A549 (cell line): Measurements from ENCODE around the gene CYP26B1. TPM values are rescaled to one million over a fixed set of nuclear protein-coding genes. Genes with fewer than 3 reads are reported as not detected.

Experiments used
- ATAC-seq, 2 experiments: fragments of 200-7000 bp in 1 of 2; fragments of >200 bp in 1 of 2; cut with Nextera tagmentation in 1 of 2; cut with Tn5 transposase in 1 of 2; 3 replicates each; pipeline versions ENCODE4 v1.8.0 to v1.9.1; 2018 to 2020; ENCODE audit warnings: mild to moderate bottlenecking in 1 of 2, moderate library complexity in 1 of 2
- CTCF ChIA-PET: fragments of 300-600 bp; sonication (Branson Sonifier 250); formaldehyde crosslinking; extraction: SDS; loops from one replicate; lab custom pipeline; 2021; ENCODE audit warnings: antibody characterized with exemption, inconsistent platforms; lab: Yijun Ruan, JAX
- POLR2A ChIA-PET: fragments of 350-600 bp; formaldehyde crosslinking; extraction: SDS; loops from one replicate; lab custom pipeline; 2021; ENCODE audit warnings: antibody characterized with exemption, inconsistent platforms; lab: Yijun Ruan, JAX
- DNase-seq, 2 experiments: peaks; one replicate each; pipeline versions ENCODE4 v3.0.0 to v3.0.0-alpha.2; 2011 to 2016; ENCODE audit warnings: low read depth in 1 of 2, low spot score in 1 of 2
- FAIRE-seq: peaks from 2 replicates; lab custom pipeline; 2011; peaks lifted over from hg19 to GRCh38; lab: Jason Lieb, UNC
- H3K27ac ChIP-seq, 2 experiments: fragments of >200 bp; sonication (Bioruptor Twin); formaldehyde crosslinking; 3 replicates each; pipeline ENCODE4 v1.5.1; 2016 to 2017
- H3K4me1 ChIP-seq: fragments of >200 bp; sonication (Bioruptor Twin); formaldehyde crosslinking; 3 replicates; pipeline ENCODE4 v1.6.1; 2016
- H3K4me2 ChIP-seq: fragments of >200 bp; sonication (Bioruptor Twin); formaldehyde crosslinking; 3 replicates; pipeline ENCODE4 v1.6.1; 2016
- H3K4me3 ChIP-seq: fragments of >200 bp; sonication (Bioruptor Twin); formaldehyde crosslinking; 3 replicates; pipeline ENCODE4 v1.5.1; 2016
- H3K9me3 ChIP-seq: fragments of >200 bp; sonication (Bioruptor Twin); formaldehyde crosslinking; 3 replicates; pipeline ENCODE4 v1.6.1; 2016
- CBX8 ChIP-seq: fragments of 200-600 bp; sonication (generic); IDR thresholded peaks from 2 replicates; pipeline ENCODE4 v1.6.1; 2016
- CHD4 ChIP-seq: fragments of 200-600 bp; sonication (generic); IDR thresholded peaks from 2 replicates; pipeline ENCODE4 v1.6.1; 2016; ENCODE audit warnings: antibody characterized with exemption, mild to moderate bottlenecking, borderline replicate concordance
- EHF ChIP-seq: fragments of 250-450 bp; sonication (Bioruptor Pico); IDR thresholded peaks from 2 replicates; pipeline ENCODE4 v1.5.0; 2020; ENCODE audit warnings: mild to moderate bottlenecking
- FOSL2 ChIP-seq, 2 experiments: fragments of 450-650 bp in 1 of 2; fragments of >200 bp in 1 of 2; sonication (Bioruptor Twin) in 1 of 2; formaldehyde crosslinking; IDR thresholded peaks; 2 replicates each; pipeline versions ENCODE4 v1.5.0 to v1.6.1; 2016 to 2020; ENCODE audit warnings: mild to moderate bottlenecking in 1 of 2, moderate library complexity in 1 of 2
- FOXS1 ChIP-seq: fragments of 250-450 bp; sonication (Bioruptor Pico); IDR thresholded peaks from 2 replicates; pipeline ENCODE4 v1.5.0; 2020; ENCODE audit warnings: mild to moderate bottlenecking, moderate library complexity
- GATA3 ChIP-seq: IDR thresholded peaks from 2 replicates; pipeline ENCODE4 v1.6.1; 2012; ENCODE audit warnings: borderline replicate concordance
- HEYL ChIP-seq: fragments of 250-450 bp; sonication (Bioruptor Pico); IDR thresholded peaks from 2 replicates; pipeline ENCODE4 v1.8.0; 2021; ENCODE audit warnings: mild to moderate bottlenecking, moderate library complexity
- HOXA7 ChIP-seq: fragments of 250-450 bp; sonication (Bioruptor Pico); IDR thresholded peaks from 2 replicates; pipeline ENCODE4 v1.5.0; 2020; ENCODE audit warnings: mild to moderate bottlenecking, moderate library complexity
- HOXB13 ChIP-seq: fragments of 250-450 bp; sonication (Bioruptor Pico); IDR thresholded peaks from 2 replicates; pipeline ENCODE4 v1.5.0; 2020; ENCODE audit warnings: low read depth, mild to moderate bottlenecking, moderate library complexity
- HOXB5 ChIP-seq: fragments of 250-450 bp; sonication (Bioruptor Pico); IDR thresholded peaks from 2 replicates; pipeline ENCODE4 v1.5.0; 2020; ENCODE audit warnings: mild to moderate bottlenecking, moderate library complexity
- JUN ChIP-seq, 2 experiments: fragments of >200 bp; sonication (Bioruptor Twin); formaldehyde crosslinking; IDR thresholded peaks; 2 replicates in 1 of 2; 3 replicates in 1 of 2; pipeline ENCODE4 v1.6.1; 2016 to 2017
- KDM5A ChIP-seq: fragments of 200-600 bp; sonication (generic); IDR thresholded peaks from 2 replicates; pipeline ENCODE4 v1.6.1; 2016; ENCODE audit warnings: antibody characterized with exemption, mild to moderate bottlenecking
- NFE2L2 ChIP-seq: fragments of 150-350 bp; conservative IDR thresholded peaks from 2 replicates; pipeline ENCODE4 v1.6.1; 2014; ENCODE audit warnings: low read length
- NR3C1 ChIP-seq: fragments of >200 bp; sonication (Bioruptor Twin); formaldehyde crosslinking; IDR thresholded peaks from 3 replicates; pipeline ENCODE4 v1.6.1; 2017
- PHF8 ChIP-seq: fragments of 200-600 bp; sonication (generic); IDR thresholded peaks from 2 replicates; pipeline ENCODE4 v1.6.1; 2016; ENCODE audit warnings: low read depth, mild to moderate bottlenecking, antibody characterized with exemption, moderate library complexity, borderline replicate concordance
- POLR2AphosphoS2 ChIP-seq: conservative IDR thresholded peaks from 2 replicates; pipeline ENCODE4 v1.6.1; 2012; ENCODE audit warnings: low read length, improper control_type of control experiment, inconsistent platforms
- RARB ChIP-seq: fragments of 250-450 bp; sonication (Bioruptor Pico); IDR thresholded peaks from 2 replicates; pipeline ENCODE4 v1.8.0; 2021; ENCODE audit warnings: mild to moderate bottlenecking, moderate library complexity
- REST ChIP-seq: fragments of 200-600 bp; sonication (generic); IDR thresholded peaks from 2 replicates; pipeline ENCODE4 v1.6.1; 2016; ENCODE audit warnings: antibody characterized with exemption, mild to moderate bottlenecking, moderate library complexity
- RFX5 ChIP-seq: fragments of 450-650 bp; IDR thresholded peaks from 2 replicates; pipeline ENCODE4 v1.7.1; 2014; ENCODE audit warnings: antibody characterized with exemption, mild to moderate bottlenecking, moderate library complexity
- ZFP36 ChIP-seq: fragments of 450-650 bp; IDR thresholded peaks from 2 replicates; pipeline ENCODE4 v1.6.1; 2014; ENCODE audit warnings: borderline replicate concordance; ENCODE audit not compliant: partially characterized antibody
- ZNF302 ChIP-seq: fragments of 250-450 bp; sonication (Bioruptor Pico); IDR thresholded peaks from 2 replicates; pipeline ENCODE4 v1.9.0; 2021; ENCODE audit warnings: inconsistent platforms, mild to moderate bottlenecking, moderate library complexity
- WGBS: methylation state at CpG from one replicate; pipeline ENCODE4 v1.1.6; 2017; ENCODE audit errors: missing lambda C conversion rate; 5-methylcytosine and 5-hydroxymethylcytosine counted together
- polyA plus RNA-seq, 4 experiments: library from polyadenylated mRNA; depleted of rRNA in 3 of 4; stranded (reverse); fragments of >200 nt; fragmentation: RNase III in 1 of 4; extraction: RNeasy Plus Mini Kit Qiagen cat#74134 plus additional on column Dnase treatment in 1 of 4; gene quantifications; 2 replicates in 3 of 4; 3 replicates in 1 of 4; pipeline ENCODE4 v1.2.3, GENCODE V29; 2011 to 2017
- TF ChIP-seq, protein P1 (sequence below): fragments of 250-450 bp; sonication (Bioruptor Pico); IDR thresholded peaks from 2 replicates; pipeline ENCODE4 v1.5.0; 2021; ENCODE audit warnings: mild to moderate bottlenecking, moderate library complexity, borderline replicate concordance

Gene CYP26B1
- polyA plus RNA-seq, 2 of the 4 experiments (the other 2 are of a cell fraction) = 9.7 to 13.6 TPM

DNA sequence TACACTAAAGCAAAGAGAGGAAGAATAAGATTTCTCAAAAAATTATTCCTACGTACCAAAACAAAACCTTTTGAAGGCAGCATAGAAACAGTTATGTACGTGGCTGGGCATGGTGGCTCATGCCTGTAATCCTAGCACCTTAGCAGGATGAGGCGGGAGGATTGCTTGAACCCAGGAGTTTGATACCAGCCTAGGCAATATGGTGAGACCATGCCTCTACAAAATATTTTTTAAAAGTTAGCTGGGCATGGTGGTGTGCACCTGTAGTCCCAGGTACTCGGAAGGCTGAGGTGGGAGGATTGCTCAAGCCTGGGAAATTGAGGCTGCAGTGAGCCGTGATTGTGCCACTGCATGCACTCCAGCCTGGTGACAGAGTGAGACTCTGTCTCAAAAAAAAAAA lies 14.9 kb upstream of the CYP26B1 start:
- ChIA-PET POLR2A (no interaction called here), CTCF (interaction anchor here (1.0 to 2.3 kb wide), 4 partner anchors 10 to 417 kb away, joined by 5 to 18 read pairs (median 8); no protein-coding TSS in a partner anchor)
- TF ChIP-seq FOSL2 (IDR thresholded peaks at IDR 0.05) (no peak), FOSL2 (CRISPR knock-in tag; IDR thresholded peaks at IDR 0.05) (no peak), HOXB5 (CRISPR knock-in tag) (no peak), RARB (CRISPR knock-in tag) (no peak), PHF8 (no peak), JUN (IDR thresholded peaks at IDR 0.05) (no peak)
- DNase-seq = no peak
- H3K27ac ChIP-seq = no peak overlapping the region
- no peak for FAIRE-seq
- H3K4me1 ChIP-seq = peaks cover 39% of the 10 kb centered on the region
- no peak overlapping the region for H3K4me2 ChIP-seq
- no peak overlapping the region for H3K4me3 ChIP-seq
- no peak for ATAC-seq
- 87% methylated on average over 5 of the region's 5 CpGs for WGBS
- no peaks in the 10 kb centered on the region for H3K9me3 ChIP-seq

DNA sequence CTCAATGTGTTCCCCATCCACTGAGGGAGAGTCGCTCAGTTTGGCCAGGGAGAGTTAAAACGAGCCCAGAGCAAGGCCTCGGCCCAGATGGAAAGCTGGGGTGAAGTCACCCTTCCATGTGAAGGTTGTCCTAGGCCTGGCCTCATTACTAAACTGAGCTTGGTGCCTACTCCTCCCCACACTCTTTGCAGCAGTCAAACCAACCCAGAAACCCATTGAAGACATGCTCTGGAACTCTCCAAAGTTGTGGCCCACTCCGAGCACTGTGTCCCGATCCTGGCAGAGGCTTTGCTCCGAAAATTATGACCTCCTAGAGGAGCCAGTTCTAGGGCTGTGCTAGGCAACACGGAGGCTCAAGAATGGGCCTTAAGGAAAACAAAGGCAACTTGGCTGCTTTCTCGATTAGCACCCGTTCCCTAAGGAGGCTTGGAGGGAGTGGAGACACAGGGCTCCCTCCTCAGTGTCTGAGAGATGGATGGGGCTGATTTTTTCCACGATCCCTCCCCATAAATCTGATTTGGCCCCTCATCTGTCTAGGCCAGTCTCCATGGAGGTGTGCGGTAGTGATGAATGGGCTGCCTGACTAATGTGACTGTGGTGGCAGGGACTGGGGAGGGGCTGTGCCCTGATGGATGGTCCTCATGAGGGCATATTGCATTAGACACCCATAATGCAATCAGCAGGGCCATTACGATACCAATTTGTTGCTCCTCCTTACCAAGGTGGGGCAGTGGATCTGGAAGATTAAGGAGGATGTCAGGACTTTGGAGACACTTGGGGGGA lies 11.7 kb upstream of the CYP26B1 start:
- Histone ChIP-seq H3K4me2 (no peak overlapping the region), H3K27ac (no peak overlapping the region), H3K4me1 (peaks cover 12% of the 10 kb centered on the region; the same call in 2 of the 3 replicates), H3K4me3 (no peak overlapping the region), H3K9me3 (no peaks in the 10 kb centered on the region)
- ChIA-PET CTCF (interaction anchor here (0.9 to 2.4 kb wide), 7 partner anchors 9 to 615 kb away, joined by 3 to 11 read pairs (median 5); partner anchors contain the start of gene CYP26B1), POLR2A (no interaction called here)
- FAIRE-seq (no peak), DNase-seq (no peak), ATAC-seq (no peak)
- no peak for TF ChIP-seq ZNF302 (CRISPR knock-in tag)
- no peak for TF ChIP-seq HOXA7 (CRISPR knock-in tag)
- TF ChIP-seq CHD4 = no peak
- TF ChIP-seq NFE2L2 = no peak
- TF ChIP-seq NR3C1 = no peak
- no peak for TF ChIP-seq HEYL (CRISPR knock-in tag)
- TF ChIP-seq POLR2AphosphoS2 = no peak
- TF ChIP-seq REST = no peak
- TF ChIP-seq RFX5 = no peak
- TF ChIP-seq GATA3 = no peak
- TF ChIP-seq EHF = no peak
- TF ChIP-seq CBX8 = no peak
- TF ChIP-seq, protein P1, sequence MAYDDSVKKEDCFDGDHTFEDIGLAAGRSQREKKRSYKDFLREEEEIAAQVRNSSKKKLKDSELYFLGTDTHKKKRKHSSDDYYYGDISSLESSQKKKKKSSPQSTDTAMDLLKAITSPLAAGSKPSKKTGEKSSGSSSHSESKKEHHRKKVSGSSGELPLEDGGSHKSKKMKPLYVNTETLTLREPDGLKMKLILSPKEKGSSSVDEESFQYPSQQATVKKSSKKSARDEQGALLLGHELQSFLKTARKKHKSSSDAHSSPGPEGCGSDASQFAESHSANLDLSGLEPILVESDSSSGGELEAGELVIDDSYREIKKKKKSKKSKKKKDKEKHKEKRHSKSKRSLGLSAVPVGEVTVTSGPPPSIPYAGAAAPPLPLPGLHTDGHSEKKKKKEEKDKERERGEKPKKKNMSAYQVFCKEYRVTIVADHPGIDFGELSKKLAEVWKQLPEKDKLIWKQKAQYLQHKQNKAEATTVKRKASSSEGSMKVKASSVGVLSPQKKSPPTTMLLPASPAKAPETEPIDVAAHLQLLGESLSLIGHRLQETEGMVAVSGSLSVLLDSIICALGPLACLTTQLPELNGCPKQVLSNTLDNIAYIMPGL (CRISPR knock-in tag) = no peak
- TF ChIP-seq FOXS1 = no peak
- TF ChIP-seq HOXB13 (CRISPR knock-in tag) = no peak
- TF ChIP-seq KDM5A = no peak
- TF ChIP-seq ZFP36 = no peak
- WGBS = 88% methylated on average over 12 of the region's 12 CpGs
